ENCODE results near the gene LMX1A.

DNA sequence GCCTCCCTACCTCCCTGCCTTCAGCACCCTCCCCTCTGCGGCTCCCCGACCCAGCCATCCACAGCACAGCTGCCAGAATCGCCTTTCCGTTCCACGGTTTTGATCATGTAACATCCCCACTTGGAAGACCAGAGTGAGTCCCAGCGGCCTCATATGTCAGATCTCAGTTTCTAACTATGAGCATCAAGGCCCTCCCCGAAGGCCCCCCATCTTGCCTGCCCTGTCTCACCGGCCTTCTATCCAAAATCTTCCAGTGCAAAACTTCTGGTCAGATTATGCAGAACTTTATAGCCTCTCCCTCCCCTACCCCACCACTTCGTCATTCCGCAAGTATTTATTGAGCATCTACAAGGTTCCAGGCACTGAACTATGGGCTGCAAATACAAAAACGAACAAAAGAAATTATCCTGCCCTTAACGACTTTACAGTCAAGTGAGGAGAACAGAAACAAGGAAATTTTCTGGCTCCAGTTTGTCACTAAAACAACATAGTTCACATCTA is 20.3 kb upstream of the LMX1A start:
- TF ChIP-seq, protein P1, sequence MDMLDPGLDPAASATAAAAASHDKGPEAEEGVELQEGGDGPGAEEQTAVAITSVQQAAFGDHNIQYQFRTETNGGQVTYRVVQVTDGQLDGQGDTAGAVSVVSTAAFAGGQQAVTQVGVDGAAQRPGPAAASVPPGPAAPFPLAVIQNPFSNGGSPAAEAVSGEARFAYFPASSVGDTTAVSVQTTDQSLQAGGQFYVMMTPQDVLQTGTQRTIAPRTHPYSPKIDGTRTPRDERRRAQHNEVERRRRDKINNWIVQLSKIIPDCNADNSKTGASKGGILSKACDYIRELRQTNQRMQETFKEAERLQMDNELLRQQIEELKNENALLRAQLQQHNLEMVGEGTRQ (CRISPR knock-in tag; IDR thresholded peaks at IDR 0.05): no peak
- no peak for TF ChIP-seq CTCF (IDR thresholded peaks at IDR 0.05)
- no peak for TF ChIP-seq ZNF232 (CRISPR knock-in tag; IDR thresholded peaks at IDR 0.05)

Data from WTC11 (cell line).